SU-DHL-6 (cell line): ENCODE data around the gene IL10RA.

Source experiments
- H2AFZ ChIP-seq: fragments of 200-600 bp; sonication (generic); 2 replicates; pipeline ENCODE4 v1.6.1; 2014; ENCODE audit warnings: low read depth, mild to moderate bottlenecking, moderate library complexity, mixed read lengths, antibody characterized with exemption, low read length; ENCODE audit not compliant: severe bottlenecking
- H3F3A ChIP-seq: fragments of 200-600 bp; shearing (Covaris generic); 2 replicates; pipeline ENCODE4 v1.6.0; 2016; ENCODE audit warnings: antibody characterized with exemption, mild to moderate bottlenecking; ENCODE audit not compliant: insufficient read depth
- H3K27ac ChIP-seq: fragments of 200-600 bp; sonication (generic); 2 replicates; pipeline ENCODE4 v1.5.1; 2016; ENCODE audit warnings: low read depth, mild to moderate bottlenecking, low read length, moderate library complexity, mixed read lengths
- H3K27me3 ChIP-seq: fragments of 200-600 bp; sonication (generic), shearing (Covaris generic); 2 replicates; pipeline ENCODE4 v1.6.0; 2014; ENCODE audit warnings: mild to moderate bottlenecking, low read length
- H3K36me3 ChIP-seq: fragments of 200-600 bp; sonication (generic); 2 replicates; pipeline ENCODE4 v1.6.1; 2014; ENCODE audit warnings: mild to moderate bottlenecking, low read length, mixed read lengths
- H3K4me2 ChIP-seq: fragments of 300-600, 200-600 bp; shearing (Covaris generic), sonication (generic); 2 replicates; pipeline ENCODE4 v1.6.0; 2014; ENCODE audit warnings: low read length, low read depth, mild to moderate bottlenecking; ENCODE audit not compliant: poor library complexity, severe bottlenecking
- H3K4me3 ChIP-seq: fragments of 200-600 bp; sonication (generic); 2 replicates; pipeline ENCODE4 v1.5.1; 2014; ENCODE audit warnings: antibody characterized with exemption, low read length, mild to moderate bottlenecking, mixed read lengths; ENCODE audit not compliant: insufficient read depth, poor library complexity, severe bottlenecking
- H3K79me2 ChIP-seq: fragments of 200-600 bp; sonication (generic); 2 replicates; pipeline ENCODE4 v1.6.1; 2014; ENCODE audit warnings: mild to moderate bottlenecking, low read length, moderate library complexity; ENCODE audit not compliant: insufficient read depth
- H3K9ac ChIP-seq: fragments of 200-600 bp; sonication (generic); 2 replicates; pipeline ENCODE4 v1.7.0; 2014; ENCODE audit warnings: mild to moderate bottlenecking, low read length
- H3K9me2 ChIP-seq: fragments of 200-600 bp; sonication (generic); replicated peaks from 2 replicates; pipeline ENCODE4 v1.6.1; 2014; ENCODE audit warnings: low read length; ENCODE audit not compliant: insufficient read depth
- H3K9me3 ChIP-seq: fragments of 200-600 bp; sonication (generic); 2 replicates; pipeline ENCODE4 v1.6.1; 2014; ENCODE audit warnings: low read length, mixed read lengths; ENCODE audit not compliant: insufficient read depth
- H4K20me1 ChIP-seq: fragments of 200-600 bp; sonication (generic); 2 replicates; pipeline ENCODE4 v1.6.1; 2014; ENCODE audit warnings: low read depth, mild to moderate bottlenecking, antibody characterized with exemption, low read length, moderate library complexity, mixed read lengths
- EZH2phosphoT487 ChIP-seq: fragments of 200-600 bp; sonication (generic), shearing (Covaris generic); conservative IDR thresholded peaks from 2 replicates; pipeline ENCODE4 v1.6.1; 2018; ENCODE audit warnings: mild to moderate bottlenecking, antibody characterized with exemption, low read length, moderate library complexity, mixed read lengths
- TF ChIP-seq, protein P1 (sequence below): fragments of 200-600 bp; sonication (generic); IDR thresholded peaks from one replicate; pipeline ENCODE4 v1.5.1; 2017; ENCODE audit warnings: antibody characterized with exemption, mild to moderate bottlenecking, low read length, moderate library complexity; ENCODE audit not compliant: insufficient read depth, poor library complexity, severe bottlenecking

Gene IL10RA

GRCh38 chr11:117989351-117990102 is 3.3 kb downstream of the IL10RA start:
- Histone ChIP-seq H3K27me3 (no peaks in the 10 kb centered on the region), H4K20me1 (no peaks in the 10 kb centered on the region), H3K9ac (no peak overlapping the region), H3K27ac (peak overlapping the region; percentile 66; the same call in 1 of the 2 replicates), H3K36me3 (peaks cover 33% of the 10 kb centered on the region), H3K79me2 (peaks cover 48% of the 10 kb centered on the region), H3F3A (peaks cover 4% of the 10 kb centered on the region; the same call in 1 of the 2 replicates), H2AFZ (no peak overlapping the region), H3K4me3 (no peak overlapping the region), H3K4me2 (peak overlapping the region; percentile 38), H3K9me3 (no peaks in the 10 kb centered on the region), H3K9me2 (no peaks in the 10 kb centered on the region)
- no peak for TF ChIP-seq EZH2phosphoT487

DNA sequence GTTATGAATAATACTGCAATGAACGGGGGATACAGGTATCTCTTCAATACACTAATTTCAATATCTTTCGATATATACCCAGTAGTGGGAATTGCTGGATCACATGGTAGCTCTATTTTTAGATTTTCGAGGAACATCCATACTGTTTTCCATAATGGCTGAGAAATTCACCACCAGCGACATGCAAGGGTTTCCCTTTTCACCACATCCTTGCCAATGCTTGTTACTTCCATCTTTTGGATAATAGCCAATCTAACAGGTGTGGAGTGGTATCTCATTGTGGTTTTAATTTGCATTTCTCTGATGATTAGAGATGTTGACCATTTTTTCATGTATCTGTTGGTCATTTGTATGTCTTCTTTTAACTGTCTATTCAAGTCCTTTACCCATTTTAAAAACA is 5.9 kb downstream of the IL10RA start:
- Histone ChIP-seq H3K27ac (peak overlapping the region; percentile 66), H2AFZ (no peak overlapping the region), H3K79me2 (peaks cover 40% of the 10 kb centered on the region), H3K4me3 (no peak overlapping the region), H3K36me3 (peaks cover 45% of the 10 kb centered on the region), H4K20me1 (no peaks in the 10 kb centered on the region), H3K9me2 (no peaks in the 10 kb centered on the region), H3K4me2 (peak overlapping the region; percentile 38), H3K27me3 (no peaks in the 10 kb centered on the region), H3K9ac (no peak overlapping the region), H3F3A (peaks cover 6% of the 10 kb centered on the region; the same call in 1 of the 2 replicates), H3K9me3 (no peaks in the 10 kb centered on the region)
- TF ChIP-seq EZH2phosphoT487: no peak
- TF ChIP-seq, protein P1, sequence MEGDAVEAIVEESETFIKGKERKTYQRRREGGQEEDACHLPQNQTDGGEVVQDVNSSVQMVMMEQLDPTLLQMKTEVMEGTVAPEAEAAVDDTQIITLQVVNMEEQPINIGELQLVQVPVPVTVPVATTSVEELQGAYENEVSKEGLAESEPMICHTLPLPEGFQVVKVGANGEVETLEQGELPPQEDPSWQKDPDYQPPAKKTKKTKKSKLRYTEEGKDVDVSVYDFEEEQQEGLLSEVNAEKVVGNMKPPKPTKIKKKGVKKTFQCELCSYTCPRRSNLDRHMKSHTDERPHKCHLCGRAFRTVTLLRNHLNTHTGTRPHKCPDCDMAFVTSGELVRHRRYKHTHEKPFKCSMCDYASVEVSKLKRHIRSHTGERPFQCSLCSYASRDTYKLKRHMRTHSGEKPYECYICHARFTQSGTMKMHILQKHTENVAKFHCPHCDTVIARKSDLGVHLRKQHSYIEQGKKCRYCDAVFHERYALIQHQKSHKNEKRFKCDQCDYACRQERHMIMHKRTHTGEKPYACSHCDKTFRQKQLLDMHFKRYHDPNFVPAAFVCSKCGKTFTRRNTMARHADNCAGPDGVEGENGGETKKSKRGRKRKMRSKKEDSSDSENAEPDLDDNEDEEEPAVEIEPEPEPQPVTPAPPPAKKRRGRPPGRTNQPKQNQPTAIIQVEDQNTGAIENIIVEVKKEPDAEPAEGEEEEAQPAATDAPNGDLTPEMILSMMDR: no peak

DNA sequence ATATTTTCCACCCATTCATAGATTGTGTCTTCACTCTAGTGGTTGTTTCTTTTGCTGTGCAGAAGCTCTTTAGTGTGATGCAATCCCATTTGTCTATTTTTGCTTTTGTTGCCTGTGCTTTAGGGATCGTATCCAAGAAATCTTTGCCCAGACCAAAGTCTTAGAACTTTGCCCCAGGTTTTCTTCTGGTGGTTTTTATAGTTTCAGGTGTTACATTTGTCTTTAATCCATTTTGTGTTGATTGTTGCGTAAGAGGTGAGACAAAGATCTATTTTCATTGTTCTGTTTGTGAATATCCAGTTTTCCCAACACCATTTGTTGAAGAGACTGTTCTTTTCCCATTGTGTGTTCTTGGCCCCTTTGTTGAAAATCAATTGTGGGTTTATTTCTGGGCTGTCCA is 6.4 kb downstream of the IL10RA start:
- Histone ChIP-seq H4K20me1 (no peaks in the 10 kb centered on the region), H2AFZ (no peak overlapping the region), H3K9me2 (no peaks in the 10 kb centered on the region), H3K9me3 (no peaks in the 10 kb centered on the region), H3K4me2 (peak overlapping the region; percentile 38), H3K4me3 (no peak overlapping the region), H3K36me3 (peaks cover 48% of the 10 kb centered on the region), H3K27ac (peak overlapping the region; percentile 66), H3K27me3 (no peaks in the 10 kb centered on the region), H3F3A (peaks cover 8% of the 10 kb centered on the region; the same call in 1 of the 2 replicates), H3K9ac (no peak overlapping the region), H3K79me2 (peaks cover 35% of the 10 kb centered on the region)
- no peak for TF ChIP-seq EZH2phosphoT487
- TF ChIP-seq, protein P1: no peak
